Uterus (tissue), 4 donors: ENCODE results near the gene SGCB. TPM values are rescaled to one million over a fixed set of nuclear protein-coding genes. Genes with fewer than 3 reads are reported as not detected.
"Not testable (repeated sequence)": the region's sequence is repeated elsewhere in the genome, so short reads cannot be mapped to it uniquely, and the experiment has no call there.

ENCODE experiments used
- DNase-seq, 2 donors: peaks; one replicate each; pipeline ENCODE4 v3.0.0-alpha.2; 2019 to 2020
- H3K27ac ChIP-seq, 2 donors: fragments of 200-600 bp; sonication (generic); 1 replicate in 1 of 2; 2 replicates in 1 of 2; pipeline ENCODE4 v1.5.1; 2016 to 2018
- H3K27me3 ChIP-seq, 2 donors: fragments of 200-600 bp; sonication (generic); one replicate each; pipeline ENCODE4 v1.5.1; 2018 to 2019; ENCODE audit warnings: control low read depth in 1 of 2
- H3K36me3 ChIP-seq, 2 donors: fragments of 200-600 bp; sonication (generic); one replicate each; pipeline ENCODE4 v1.5.1; 2019; ENCODE audit warnings: control low read depth in 1 of 2
- H3K4me1 ChIP-seq, 2 donors: fragments of 200-600 bp; sonication (generic); one replicate each; pipeline ENCODE4 v1.5.1; 2018 to 2019; ENCODE audit warnings: control low read depth in 1 of 2
- H3K4me3 ChIP-seq, 2 donors: fragments of 200-600 bp; sonication (generic); 1 replicate in 1 of 2; 2 replicates in 1 of 2; pipeline ENCODE4 v1.5.1; 2018 to 2019; ENCODE audit warnings: mild to moderate bottlenecking in 1 of 2
- H3K9me3 ChIP-seq, 2 donors: fragments of 200-600 bp; sonication (generic); one replicate each; pipeline ENCODE4 v1.5.1; 2019; ENCODE audit warnings: control low read depth in 1 of 2
- POLR2A ChIP-seq, 2 donors: fragments of 450-650 bp; IDR thresholded peaks; one replicate each; pipeline ENCODE4 v1.6.1; 2016; ENCODE audit warnings: antibody characterized with exemption in 2 of 2, mild to moderate bottlenecking in 1 of 2, moderate library complexity in 1 of 2
- intact Hi-C: fragments of 100-400 bp; cut with DNase I; formaldehyde crosslinking; loops from one replicate; pipeline ENCODE4 v1.15.1; 2023; ENCODE audit warnings: low total_unique reads
- total RNA-seq, 4 donors: library from RNA; depleted of rRNA in 3 of 4; stranded (reverse); fragments of >200 nt in 3 of 4; gene quantifications; one replicate each; pipeline versions ENCODE4 v1.1.0 to v1.2.4, GENCODE V29; 2014 to 2023
- TF ChIP-seq, protein P1 (sequence below), 4 experiments: fragments of 200-600 bp in 2 of 4; fragments of 450-650 bp in 2 of 4; sonication (generic) in 2 of 4; IDR thresholded peaks; one replicate each; pipeline ENCODE4 v1.5.1; 2016 to 2019; ENCODE audit warnings: antibody characterized with exemption in 4 of 4, mild to moderate bottlenecking in 2 of 4, moderate library complexity in 1 of 4
- donor health status: DM: yes; HTN: yes; CAD: no.

The SGCB gene, protein sequence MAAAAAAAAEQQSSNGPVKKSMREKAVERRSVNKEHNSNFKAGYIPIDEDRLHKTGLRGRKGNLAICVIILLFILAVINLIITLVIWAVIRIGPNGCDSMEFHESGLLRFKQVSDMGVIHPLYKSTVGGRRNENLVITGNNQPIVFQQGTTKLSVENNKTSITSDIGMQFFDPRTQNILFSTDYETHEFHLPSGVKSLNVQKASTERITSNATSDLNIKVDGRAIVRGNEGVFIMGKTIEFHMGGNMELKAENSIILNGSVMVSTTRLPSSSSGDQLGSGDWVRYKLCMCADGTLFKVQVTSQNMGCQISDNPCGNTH
- total RNA-seq = 10 to 100 TPM; 21.5 to 61.6 (median 44.6) TPM

DNA sequence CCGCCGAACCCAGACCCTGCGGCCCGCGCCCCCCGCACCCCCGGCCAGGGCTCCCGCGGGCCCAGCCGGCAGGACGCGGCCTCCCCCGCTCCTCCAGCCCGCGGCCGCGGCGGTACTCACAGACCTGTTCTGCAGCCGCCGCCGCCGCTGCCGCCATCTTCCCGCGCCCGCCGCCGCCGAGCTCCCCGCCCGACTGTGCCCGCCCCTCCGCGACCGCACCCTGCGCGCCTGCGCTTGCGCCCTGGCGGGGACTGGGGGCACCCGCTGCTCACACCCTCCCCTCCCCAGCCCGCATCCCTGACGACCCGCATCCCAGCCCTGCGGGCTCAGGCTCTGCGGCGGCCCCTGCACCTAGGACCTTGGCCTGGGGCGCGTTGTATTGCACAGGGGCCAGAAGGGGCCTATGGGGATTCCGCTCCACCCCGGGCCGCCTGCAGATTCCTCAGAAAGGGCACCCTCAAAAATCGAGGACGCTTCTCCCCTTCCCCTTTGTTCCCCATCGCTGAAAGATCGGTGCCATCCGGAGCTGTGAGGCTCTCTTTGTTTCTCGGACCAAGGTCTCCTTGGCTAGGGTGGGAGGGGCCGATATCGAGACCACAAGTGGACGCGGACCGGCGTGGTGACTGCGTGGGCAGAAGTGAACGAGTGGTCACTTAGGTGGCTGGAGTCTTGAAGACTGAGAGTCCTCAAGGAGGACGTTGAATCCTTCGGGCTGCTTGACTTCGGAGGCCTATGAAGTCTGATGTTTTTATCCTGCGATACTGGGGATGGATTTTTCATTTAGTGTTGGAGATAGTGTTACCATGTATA is at the start of gene SGCB:
SGCB (minus strand) TSS at position 197 of the 810 bp plus-strand sequence; CDS start at position 157, 40 bp downstream.
- TF ChIP-seq, protein P1, sequence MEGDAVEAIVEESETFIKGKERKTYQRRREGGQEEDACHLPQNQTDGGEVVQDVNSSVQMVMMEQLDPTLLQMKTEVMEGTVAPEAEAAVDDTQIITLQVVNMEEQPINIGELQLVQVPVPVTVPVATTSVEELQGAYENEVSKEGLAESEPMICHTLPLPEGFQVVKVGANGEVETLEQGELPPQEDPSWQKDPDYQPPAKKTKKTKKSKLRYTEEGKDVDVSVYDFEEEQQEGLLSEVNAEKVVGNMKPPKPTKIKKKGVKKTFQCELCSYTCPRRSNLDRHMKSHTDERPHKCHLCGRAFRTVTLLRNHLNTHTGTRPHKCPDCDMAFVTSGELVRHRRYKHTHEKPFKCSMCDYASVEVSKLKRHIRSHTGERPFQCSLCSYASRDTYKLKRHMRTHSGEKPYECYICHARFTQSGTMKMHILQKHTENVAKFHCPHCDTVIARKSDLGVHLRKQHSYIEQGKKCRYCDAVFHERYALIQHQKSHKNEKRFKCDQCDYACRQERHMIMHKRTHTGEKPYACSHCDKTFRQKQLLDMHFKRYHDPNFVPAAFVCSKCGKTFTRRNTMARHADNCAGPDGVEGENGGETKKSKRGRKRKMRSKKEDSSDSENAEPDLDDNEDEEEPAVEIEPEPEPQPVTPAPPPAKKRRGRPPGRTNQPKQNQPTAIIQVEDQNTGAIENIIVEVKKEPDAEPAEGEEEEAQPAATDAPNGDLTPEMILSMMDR (IDR thresholded peaks at IDR 0.05) = peak in 1 of 4 experiments; percentile 6
- TF ChIP-seq POLR2A (IDR thresholded peaks at IDR 0.05) = peak; percentile 12 to 66
- Histone ChIP-seq H3K9me3 (no peaks in the 10 kb centered on the region), H3K4me3 (peak within 1 kb of the TSS; percentile 67 to 73), H3K27ac (peak within 1 kb of the TSS; percentile 85 to 87), H3K4me1 (peaks cover 0 to 7% of the 10 kb centered on the region in 2 donors), H3K36me3 (no peaks in the 10 kb centered on the region), H3K27me3 (no peaks in the 10 kb centered on the region)
- peak; percentile 45 to 67 for DNase-seq
- intact Hi-C loops = no loop called here

DNA sequence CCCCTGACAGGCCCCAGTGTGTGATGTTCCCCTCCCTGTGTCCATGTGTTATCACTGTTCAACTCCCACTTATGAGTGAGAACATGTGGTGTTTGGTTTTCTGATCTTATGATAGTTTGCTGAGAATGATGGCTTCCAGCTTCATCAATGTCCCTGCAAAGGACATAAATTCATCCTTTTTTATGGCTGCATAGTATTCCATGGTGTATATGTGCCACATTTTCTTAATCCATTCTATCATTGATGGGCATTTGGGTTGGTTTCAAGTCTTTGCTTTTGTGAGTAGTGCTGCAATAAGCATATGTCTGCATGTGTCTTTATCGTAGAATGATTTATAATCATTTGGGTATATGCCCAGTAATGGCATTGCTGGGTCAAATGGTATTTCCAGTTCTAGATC is 48.3 kb upstream of the SGCB start:
- H3K4me1 ChIP-seq, H3K27ac ChIP-seq, H3K27me3 ChIP-seq, H3K4me3 ChIP-seq, intact Hi-C loops, H3K36me3 ChIP-seq, H3K9me3 ChIP-seq, DNase-seq: not testable (repeated sequence)

DNA sequence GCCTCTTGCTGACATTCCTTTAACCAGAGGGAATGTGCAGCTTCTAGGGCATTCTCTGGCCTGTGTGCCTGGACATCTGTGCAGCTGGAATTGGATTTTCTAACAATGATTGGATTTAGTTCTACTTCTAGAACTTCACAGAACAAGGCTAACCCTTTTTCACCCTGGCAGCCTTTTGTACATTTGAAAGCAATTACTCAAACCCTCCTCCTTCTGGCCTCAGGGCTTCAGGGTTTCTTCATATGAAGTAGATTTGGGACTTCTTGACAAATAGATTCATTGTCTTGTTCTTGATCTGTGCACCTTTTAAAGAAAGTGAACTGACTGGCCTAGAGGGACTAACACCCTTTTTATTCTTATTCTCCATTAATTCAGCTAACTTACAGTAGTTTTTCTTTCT is 43.1 kb upstream of the SGCB start:
- intact Hi-C loops = no loop called here
- Histone ChIP-seq H3K36me3 (no peaks in the 10 kb centered on the region), H3K27me3 (no peaks in the 10 kb centered on the region), H3K9me3 (no peaks in the 10 kb centered on the region), H3K27ac (no peak overlapping the region), H3K4me1 (no peaks in the 10 kb centered on the region), H3K4me3 (no peak overlapping the region)
- no peak for DNase-seq
- no peak for TF ChIP-seq POLR2A (IDR thresholded peaks at IDR 0.05)
- TF ChIP-seq, protein P1 (IDR thresholded peaks at IDR 0.05) = no peak

DNA sequence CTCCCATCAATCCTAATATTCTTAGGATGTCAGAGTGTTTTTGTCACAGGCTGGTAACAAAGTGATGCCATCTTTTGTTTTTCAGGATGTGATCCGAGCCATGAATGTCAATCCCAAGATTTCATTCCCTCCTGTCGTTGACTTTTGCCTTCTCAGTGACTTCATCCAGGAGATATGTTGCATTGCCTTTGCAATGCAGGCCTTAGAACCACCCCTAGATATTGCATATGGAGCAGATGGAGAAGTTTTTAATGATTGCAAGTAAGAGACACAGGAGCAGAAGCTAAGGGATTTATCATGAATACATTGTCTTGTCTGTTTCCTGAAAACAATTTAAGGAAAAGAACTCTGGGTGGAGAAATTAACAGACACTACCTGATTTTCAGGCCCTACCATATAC is 41.6 kb upstream of the SGCB start:
- H3K4me3 ChIP-seq = no peak overlapping the region
- intact Hi-C loops = no loop called here
- no peak for TF ChIP-seq POLR2A (IDR thresholded peaks at IDR 0.05)
- TF ChIP-seq, protein P1 (IDR thresholded peaks at IDR 0.05) = no peak
- no peaks in the 10 kb centered on the region for H3K36me3 ChIP-seq
- DNase-seq = no peak
- no peaks in the 10 kb centered on the region for H3K4me1 ChIP-seq
- H3K27me3 ChIP-seq = no peaks in the 10 kb centered on the region
- H3K9me3 ChIP-seq = no peaks in the 10 kb centered on the region
- no peak overlapping the region for H3K27ac ChIP-seq

DNA sequence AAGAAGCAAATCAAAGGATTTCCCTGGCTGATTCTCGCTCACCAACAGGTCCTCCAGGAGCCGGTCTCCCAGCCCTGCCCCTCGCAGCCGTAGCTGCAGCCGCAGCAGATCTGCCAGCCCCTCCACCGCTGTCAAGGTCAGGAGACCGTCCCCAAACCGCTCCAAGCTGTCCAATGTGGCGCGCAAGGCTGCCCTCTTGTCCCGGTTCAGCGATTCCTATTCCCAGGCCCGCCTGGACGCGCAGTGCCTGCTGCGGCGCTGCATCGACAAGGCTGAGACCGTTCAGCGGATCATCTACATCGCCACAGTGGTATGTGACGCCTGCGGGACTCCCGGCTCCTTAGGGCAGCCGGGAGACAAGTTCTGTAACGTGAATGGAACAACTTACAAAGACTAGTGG is 38.6 kb upstream of the SGCB start:
- H3K4me1 ChIP-seq = no peaks in the 10 kb centered on the region
- no peak for DNase-seq
- no peak overlapping the region for H3K4me3 ChIP-seq
- TF ChIP-seq POLR2A (IDR thresholded peaks at IDR 0.05) = no peak
- TF ChIP-seq, protein P1 (IDR thresholded peaks at IDR 0.05) = no peak
- no peaks in the 10 kb centered on the region for H3K27me3 ChIP-seq
- no peak overlapping the region for H3K27ac ChIP-seq
- intact Hi-C loops = no loop called here
- no peaks in the 10 kb centered on the region for H3K36me3 ChIP-seq
- H3K9me3 ChIP-seq = no peaks in the 10 kb centered on the region
